Endothelial cell of umbilical vein (primary cell): ENCODE results near the gene ETV3. TPM values are rescaled to one million over a fixed set of nuclear protein-coding genes. Genes with fewer than 3 reads are reported as not detected.
A peak's percentile ranks its signal among the peaks of the same experiment; 100 is the strongest.

Experiments used
- BruUV-seq: library from RNA; stranded (reverse); fragments of 400-500 nt; replicated peaks from 2 replicates; lab custom pipeline; 2021; lab: Mats Ljungman, UMichigan
- CTCF ChIA-PET: fragments of 300-600, 350-600 bp; sonication (Branson Sonifier 250); formaldehyde crosslinking; loops from one replicate; lab custom pipeline; 2021; ENCODE audit warnings: antibody characterized with exemption, inconsistent platforms; lab: Charles Lee
- POLR2A ChIA-PET: fragments of 300-600, 350-600 bp; sonication (Branson Sonifier 250); formaldehyde crosslinking; loops from one replicate; lab custom pipeline; 2021; ENCODE audit warnings: antibody characterized with exemption, inconsistent platforms; lab: Charles Lee
- DNase-seq: peaks from one replicate; pipeline ENCODE4 v3.0.0-alpha.2; 2011; ENCODE audit warnings: low read depth, low spot score
- FAIRE-seq: peaks from 2 replicates; lab custom pipeline; 2011; peaks lifted over from hg19 to GRCh38; lab: Jason Lieb, UNC
- H2AFZ ChIP-seq: 2 replicates; pipeline ENCODE4 v1.6.0; 2012; ENCODE audit warnings: low read depth, low read length, control low read depth, inconsistent platforms
- H3K27ac ChIP-seq: 2 replicates; pipeline ENCODE4 v1.5.1; 2011; ENCODE audit warnings: low read depth, mild to moderate bottlenecking, control low read depth, low read length, moderate library complexity; ENCODE audit not compliant: insufficient read depth
- H3K27me3 ChIP-seq, 2 experiments: 2 replicates each; pipeline versions ENCODE4 v1.6.0 to v1.6.1; 2011; ENCODE audit warnings: low read length in 2 of 2, mixed read lengths in 1 of 2; ENCODE audit not compliant: control insufficient read depth in 2 of 2, insufficient read depth in 2 of 2
- H3K36me3 ChIP-seq, 2 experiments: 2 replicates in 1 of 2; 3 replicates in 1 of 2; pipeline ENCODE4 v1.5.1; 2011; ENCODE audit warnings: low read length in 2 of 2, mild to moderate bottlenecking in 1 of 2, moderate library complexity in 1 of 2; ENCODE audit not compliant: control insufficient read depth in 2 of 2, insufficient read depth in 2 of 2; ENCODE audit errors: extremely low read depth in 1 of 2
- H3K4me1 ChIP-seq: 3 replicates; pipeline ENCODE4 v1.5.1; 2011; ENCODE audit warnings: mild to moderate bottlenecking, low read length; ENCODE audit not compliant: control insufficient read depth, insufficient read depth; ENCODE audit errors: extremely low read depth
- H3K4me2 ChIP-seq: 2 replicates; pipeline ENCODE4 v1.6.1; 2011; ENCODE audit warnings: low read length, control low read depth, mixed read lengths; ENCODE audit not compliant: insufficient read depth
- H3K4me3 ChIP-seq, 3 experiments: fragments of 200-600 bp in 1 of 3; sonication (generic), shearing (Covaris generic) in 1 of 3; replicated peaks in 1 of 3; 2 replicates each; pipeline ENCODE4 v1.5.1; 2011 to 2016; ENCODE audit warnings: control low read depth in 3 of 3, low read length in 3 of 3, mild to moderate bottlenecking in 2 of 3, inconsistent platforms in 1 of 3, low read depth in 1 of 3, moderate library complexity in 1 of 3; ENCODE audit not compliant: insufficient read depth in 1 of 3
- H3K79me2 ChIP-seq: 2 replicates; pipeline ENCODE4 v1.6.0; 2012; ENCODE audit warnings: low read length, inconsistent platforms; ENCODE audit not compliant: control insufficient read depth, insufficient read depth
- H3K9ac ChIP-seq: replicated peaks from 2 replicates; pipeline ENCODE3; 2011; ENCODE audit warnings: low read length, control low read depth; ENCODE audit not compliant: insufficient read depth; ENCODE audit errors: extremely low read depth
- H3K9me1 ChIP-seq: replicated peaks from 3 replicates; pipeline ENCODE4 v1.6.0; 2011; ENCODE audit warnings: mild to moderate bottlenecking, low read length; ENCODE audit not compliant: control insufficient read depth, insufficient read depth; ENCODE audit errors: extremely low read depth
- H3K9me3 ChIP-seq: replicated peaks from 2 replicates; pipeline ENCODE4 v1.5.1; 2012; ENCODE audit warnings: low read length, inconsistent platforms; ENCODE audit not compliant: control insufficient read depth, insufficient read depth
- H4K20me1 ChIP-seq: replicated peaks from 2 replicates; pipeline ENCODE3; 2011; ENCODE audit warnings: mild to moderate bottlenecking, low read length; ENCODE audit not compliant: control insufficient read depth, insufficient read depth; ENCODE audit errors: extremely low read depth
- EZH2 ChIP-seq: IDR thresholded peaks from 2 replicates; pipeline ENCODE4 v1.6.1; 2012; ENCODE audit warnings: borderline replicate concordance, low read depth, mild to moderate bottlenecking, moderate library complexity, low read length, inconsistent platforms; ENCODE audit not compliant: severe bottlenecking
- FOS ChIP-seq: IDR thresholded peaks from 2 replicates; pipeline ENCODE4 v1.6.1; 2011; ENCODE audit warnings: mild to moderate bottlenecking, low read length, moderate library complexity, borderline replicate concordance; ENCODE audit not compliant: insufficient read depth
- GATA2 ChIP-seq: IDR thresholded peaks from 2 replicates; pipeline ENCODE4 v1.7.0; 2011; ENCODE audit warnings: low read depth, mild to moderate bottlenecking, moderate library complexity, mixed read lengths, low read length; ENCODE audit not compliant: insufficient read length, insufficient read depth
- JUN ChIP-seq: IDR thresholded peaks from 2 replicates; pipeline ENCODE4 v1.6.1; 2011; ENCODE audit warnings: borderline replicate concordance, low read depth; ENCODE audit not compliant: insufficient read length, insufficient read depth
- MYC ChIP-seq: IDR thresholded peaks from one replicate; pipeline ENCODE4 v1.6.1; 2011; ENCODE audit warnings: mild to moderate bottlenecking, low read depth, low read length
- POLR2A ChIP-seq: IDR thresholded peaks from 2 replicates; pipeline ENCODE4 v1.6.1; 2012; ENCODE audit warnings: low read depth, mild to moderate bottlenecking, control low read depth, low read length
- POLR2AphosphoS5 ChIP-seq: IDR thresholded peaks from 2 replicates; pipeline ENCODE4 v1.6.1; 2012; ENCODE audit warnings: low read depth, mild to moderate bottlenecking, control low read depth, low read length, moderate library complexity; ENCODE audit not compliant: insufficient read depth
- dilution Hi-C: fragments of 300-500 bp; cut with MboI; formaldehyde crosslinking; loops from one replicate; pipeline ENCODE4 v1.15.0; 2019; ENCODE audit warnings: low sequenced_read_pairs; ENCODE audit not compliant: extremely low pct_ligation_motif_present
- intact Hi-C: fragments of 100-400 bp; cut with micrococcal nuclease; formaldehyde crosslinking; loops from one replicate; pipeline ENCODE4 v1.10.0; 2022
- polyA plus RNA-seq, 4 experiments: library from polyadenylated mRNA; depleted of rRNA in 3 of 4; stranded (reverse) in 3 of 4; unstranded in 1 of 4; fragments of >200 nt; gene quantifications; 2 replicates each; pipeline versions ENCODE4 v1.2.1 to v1.2.3, GENCODE V29; 2011 to 2012; ENCODE audit warnings: missing spikeins in 1 of 4
- total RNA-seq: library from RNA; stranded (reverse); gene quantifications from 2 replicates; pipeline ENCODE4 v1.2.3, GENCODE V29; 2021
- TF ChIP-seq, protein P1 (sequence below): IDR thresholded peaks from 2 replicates; pipeline ENCODE4 v1.6.1; 2011; ENCODE audit not compliant: insufficient read depth, insufficient read length
- TF ChIP-seq, protein P2 (sequence below), 2 donors: IDR thresholded peaks; 1 replicate in 1 of 2; 2 replicates in 1 of 2; pipeline ENCODE4 v1.5.1; 2011; ENCODE audit warnings: low read length in 2 of 2, mild to moderate bottlenecking in 2 of 2, moderate library complexity in 2 of 2, control low read depth in 1 of 2, inconsistent platforms in 1 of 2, low read depth in 1 of 2; ENCODE audit not compliant: insufficient read depth in 1 of 2; ENCODE audit errors: extremely low read depth in 1 of 2

ETV3 gene
- total and polyA plus RNA-seq, 2 donors (not counting 3 experiments of a cell fraction or from before 2014, with no cell fraction given) = 6.8 to 22.3 TPM

DNA sequence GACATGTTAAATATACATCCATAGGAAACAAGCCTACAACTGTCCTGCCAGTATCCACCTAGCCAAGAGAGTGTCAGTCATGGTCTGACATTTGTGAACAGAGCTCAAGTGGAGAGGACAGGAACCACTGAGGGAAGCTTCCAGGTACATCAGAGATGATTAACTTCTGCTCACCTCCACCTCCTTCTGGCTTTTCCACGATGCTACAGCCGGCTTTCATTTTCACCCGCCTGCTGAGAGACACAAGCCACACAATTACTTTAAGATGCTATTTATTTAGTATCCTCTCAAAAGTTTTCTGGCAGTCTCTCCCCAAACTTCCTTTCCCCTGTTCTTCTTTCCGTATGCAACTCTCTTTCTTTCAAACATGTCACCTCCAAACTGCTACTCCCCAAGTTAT, 2.1 kb downstream of the ETV3 start:
- FAIRE-seq (no peak), DNase-seq (no peak)
- dilution Hi-C loops (no loop called here), intact Hi-C loops (no loop called here)
- Histone ChIP-seq H3K27ac (no peak overlapping the region), H2AFZ (no peak overlapping the region), H3K27me3 (no peaks in the 10 kb centered on the region), H3K4me3 (no peak overlapping the region), H3K36me3 (peaks cover 26 to 32% of the 10 kb centered on the region in 2 experiments), H4K20me1 (peaks cover 6% of the 10 kb centered on the region), H3K4me1 (peaks cover 17% of the 10 kb centered on the region), H3K9ac (peak overlapping the region; percentile 94), H3K9me3 (no peaks in the 10 kb centered on the region), H3K79me2 (peaks cover 32% of the 10 kb centered on the region), H3K4me2 (peak overlapping the region; percentile 91), H3K9me1 (no peaks in the 10 kb centered on the region)
- ChIA-PET CTCF (interaction anchor here (6.9 to 7.3 kb wide), 2 partner anchors 19 to 46 kb away, joined by 86 to 96 read pairs; no protein-coding TSS in a partner anchor), POLR2A (no interaction called here)
- no TSS peak for BruUV-seq
- TF ChIP-seq GATA2 = no peak
- TF ChIP-seq JUN = no peak
- no peak for TF ChIP-seq EZH2
- no peak for TF ChIP-seq POLR2A
- no peak for TF ChIP-seq POLR2AphosphoS5
- TF ChIP-seq FOS = no peak
- TF ChIP-seq MYC = no peak
- TF ChIP-seq, protein P1, sequence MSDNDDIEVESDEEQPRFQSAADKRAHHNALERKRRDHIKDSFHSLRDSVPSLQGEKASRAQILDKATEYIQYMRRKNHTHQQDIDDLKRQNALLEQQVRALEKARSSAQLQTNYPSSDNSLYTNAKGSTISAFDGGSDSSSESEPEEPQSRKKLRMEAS = no peak
- TF ChIP-seq, protein P2, sequence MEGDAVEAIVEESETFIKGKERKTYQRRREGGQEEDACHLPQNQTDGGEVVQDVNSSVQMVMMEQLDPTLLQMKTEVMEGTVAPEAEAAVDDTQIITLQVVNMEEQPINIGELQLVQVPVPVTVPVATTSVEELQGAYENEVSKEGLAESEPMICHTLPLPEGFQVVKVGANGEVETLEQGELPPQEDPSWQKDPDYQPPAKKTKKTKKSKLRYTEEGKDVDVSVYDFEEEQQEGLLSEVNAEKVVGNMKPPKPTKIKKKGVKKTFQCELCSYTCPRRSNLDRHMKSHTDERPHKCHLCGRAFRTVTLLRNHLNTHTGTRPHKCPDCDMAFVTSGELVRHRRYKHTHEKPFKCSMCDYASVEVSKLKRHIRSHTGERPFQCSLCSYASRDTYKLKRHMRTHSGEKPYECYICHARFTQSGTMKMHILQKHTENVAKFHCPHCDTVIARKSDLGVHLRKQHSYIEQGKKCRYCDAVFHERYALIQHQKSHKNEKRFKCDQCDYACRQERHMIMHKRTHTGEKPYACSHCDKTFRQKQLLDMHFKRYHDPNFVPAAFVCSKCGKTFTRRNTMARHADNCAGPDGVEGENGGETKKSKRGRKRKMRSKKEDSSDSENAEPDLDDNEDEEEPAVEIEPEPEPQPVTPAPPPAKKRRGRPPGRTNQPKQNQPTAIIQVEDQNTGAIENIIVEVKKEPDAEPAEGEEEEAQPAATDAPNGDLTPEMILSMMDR (IDR thresholded peaks at IDR 0.05; ENCODE audit: extremely low read depth in 1 of 2, insufficient read depth in 1 of 2, low read depth in 1 of 2, low read length in 2 of 2) = no peak
